Stomach (tissue), 4 donors: ENCODE data around the gene MAPK8IP3.

ENCODE experiments used
- CTCF ChIP-seq, 7 experiments: fragments of 450-650 bp in 4 of 7; fragments of 200-600 bp in 3 of 7; sonication (generic) in 3 of 7; IDR thresholded peaks; one replicate each; pipeline ENCODE4 v1.5.1; 2016 to 2019; ENCODE audit warnings: antibody characterized with exemption in 7 of 7, control low read depth in 2 of 7, mild to moderate bottlenecking in 1 of 7
- EP300 ChIP-seq: sonication (generic); formaldehyde crosslinking; IDR thresholded peaks from one replicate; pipeline ENCODE4 v1.6.1; 2017; ENCODE audit warnings: antibody characterized with exemption
- POLR2AphosphoS5 ChIP-seq, 3 donors: sonication (generic); formaldehyde crosslinking; IDR thresholded peaks; one replicate each; pipeline ENCODE4 v1.6.1; 2016; ENCODE audit warnings: antibody characterized with exemption in 3 of 3

DNA sequence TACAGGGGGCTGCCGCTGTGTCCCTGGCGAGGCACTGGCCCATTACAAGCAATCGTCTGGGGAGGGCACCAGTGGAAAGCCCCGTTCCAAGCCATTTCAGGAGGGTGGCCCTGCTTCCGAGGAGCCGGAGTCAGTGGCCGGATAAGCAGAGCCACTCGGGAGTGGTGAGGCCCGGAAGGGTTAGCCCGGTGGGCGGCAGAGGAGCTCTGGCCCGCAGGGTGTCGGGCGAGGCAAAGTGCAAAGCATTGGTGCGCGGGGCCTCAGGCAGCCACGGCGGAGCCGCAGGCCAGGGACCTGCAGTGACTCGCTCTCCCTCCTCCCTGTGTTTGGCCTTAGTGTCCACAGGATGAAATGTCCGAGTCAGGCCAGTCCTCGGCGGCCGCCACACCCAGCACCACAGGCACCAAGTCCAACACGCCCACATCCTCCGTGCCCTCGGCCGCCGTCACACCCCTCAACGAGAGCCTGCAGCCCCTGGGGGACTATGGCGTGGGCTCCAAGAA is 40.7 kb downstream of the MAPK8IP3 start:
- TF ChIP-seq CTCF (IDR thresholded peaks at IDR 0.05) (no peak), POLR2AphosphoS5 (IDR thresholded peaks at IDR 0.05) (no peak), EP300 (no peak)
